ENCODE measurements around the gene FHOD3.
"Not testable (repeated sequence)": the region's sequence is repeated elsewhere in the genome, so short reads cannot be mapped to it uniquely, and the experiment has no call there.

FHOD3 gene

DNA sequence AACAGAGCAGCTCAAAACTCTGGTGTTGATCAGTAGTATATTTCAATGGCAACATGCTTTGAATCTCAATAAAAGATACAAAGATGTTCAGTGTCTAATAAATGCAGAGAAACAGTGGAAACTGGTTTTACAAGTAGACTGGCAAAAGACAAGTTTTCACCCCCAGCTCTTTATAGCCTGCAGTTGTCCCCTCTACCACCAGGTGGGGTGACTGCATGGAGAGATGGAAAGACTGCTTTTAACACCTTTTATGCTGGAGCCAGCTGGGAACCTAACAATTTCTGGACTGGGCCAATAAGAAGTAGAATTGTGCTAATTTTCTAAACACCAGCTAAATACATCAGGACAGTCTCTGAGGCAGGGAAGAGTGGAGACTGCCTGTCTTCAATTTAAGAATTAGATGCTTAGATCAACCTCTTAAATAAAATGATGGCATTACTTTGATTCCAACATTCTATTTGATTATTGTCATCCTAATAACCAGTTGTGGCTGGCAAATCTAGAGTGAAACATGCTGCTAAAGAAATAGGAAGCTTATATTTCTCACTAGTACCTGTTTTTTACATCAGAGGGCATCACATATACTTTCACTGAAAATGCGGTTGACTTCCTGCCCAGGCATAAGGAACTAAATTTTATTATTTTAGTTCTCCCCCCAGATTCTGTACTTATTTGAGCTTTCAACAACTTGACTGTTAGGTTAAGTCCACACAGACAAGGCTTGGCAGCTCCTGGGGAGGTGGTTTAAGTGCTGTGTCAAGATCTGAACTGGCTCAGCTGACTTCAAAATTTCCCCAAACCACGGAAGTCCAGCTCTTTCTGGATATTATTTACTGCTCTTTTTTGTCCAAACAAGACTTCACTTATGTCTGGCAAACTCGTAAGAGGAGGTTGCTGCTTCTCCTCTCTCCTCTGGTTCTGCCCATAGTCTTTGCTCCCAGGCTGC, 390.8 kb downstream of the FHOD3 start:
- peak; percentile 50 for DNase-seq

DNA sequence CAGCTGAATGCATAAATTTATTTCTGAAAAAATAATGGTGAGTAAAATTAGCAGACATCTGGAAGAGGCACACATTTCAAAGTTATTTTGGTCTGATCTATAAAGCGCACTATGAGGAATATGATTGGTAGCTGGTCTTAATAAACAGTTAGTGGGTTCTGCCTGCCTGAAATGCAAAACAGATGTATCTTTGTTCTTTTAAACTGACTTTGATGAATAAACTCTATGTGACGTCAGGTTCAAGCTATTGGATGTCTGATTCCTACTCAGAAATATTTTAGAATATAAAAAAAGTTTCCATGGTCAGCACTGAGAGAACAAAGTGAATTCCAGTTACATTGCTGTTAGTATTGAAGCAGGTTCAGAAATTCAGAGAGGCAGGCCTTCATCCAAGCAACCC, 394.9 kb downstream of the FHOD3 start:
- no peak for DNase-seq

DNA sequence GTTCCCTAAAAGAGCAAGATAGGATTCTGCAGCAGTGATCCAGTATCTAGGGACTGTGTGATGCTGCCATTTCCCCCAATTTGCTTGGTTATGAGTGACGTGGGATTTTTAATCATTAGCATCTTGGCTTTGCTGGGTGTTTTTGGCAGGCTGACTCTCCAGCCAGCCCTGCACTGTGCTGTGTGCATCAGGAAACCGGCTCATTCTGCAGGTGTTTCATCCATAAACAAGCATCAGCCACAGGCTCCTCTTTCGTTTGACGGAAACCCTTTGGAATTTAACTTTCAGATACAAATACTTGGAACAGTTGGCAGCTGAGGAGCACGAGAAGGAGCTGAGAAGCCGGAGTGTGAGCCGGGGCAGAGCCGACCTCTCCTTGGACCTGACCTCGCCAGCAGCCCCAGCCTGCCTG, 395.4 kb downstream of the FHOD3 start:
- DNase-seq = no peak

DNA sequence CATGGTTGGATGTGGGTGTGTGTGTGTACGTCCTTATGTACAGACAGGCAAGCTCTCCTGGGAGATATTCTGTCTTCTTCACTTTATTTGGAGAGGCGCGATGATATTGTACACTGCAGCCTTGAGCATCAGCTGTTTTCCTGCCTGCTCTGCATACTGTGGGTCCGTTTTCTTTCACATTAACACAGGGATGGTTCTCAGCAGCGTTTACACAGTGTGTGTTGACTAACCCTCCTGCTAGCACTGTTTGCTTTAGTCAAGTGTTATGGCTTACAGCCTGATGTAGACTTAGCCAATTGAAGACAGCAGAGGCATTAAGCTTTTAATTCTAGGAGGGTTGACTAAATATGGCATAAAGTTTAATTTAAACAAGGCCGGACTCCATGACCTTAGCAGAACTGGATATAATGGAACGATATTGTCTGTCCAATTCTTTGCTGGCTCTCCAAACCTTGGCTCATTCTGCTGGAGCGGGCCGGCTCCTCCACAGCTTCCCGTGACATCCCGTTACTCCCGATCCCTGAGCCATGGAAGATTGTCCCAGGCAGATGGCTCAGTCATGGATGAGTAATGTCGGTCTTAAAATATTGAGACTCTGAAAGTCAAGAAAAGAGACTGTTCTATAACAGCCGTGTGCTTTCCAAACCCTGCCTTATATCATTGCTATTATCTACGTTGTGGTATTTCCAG, 396.6 kb downstream of the FHOD3 start:
- DNase-seq = peak; percentile 97

- no peak for DNase-seq
Measured at GRCh38 chr18:36695806-36696205, 398.3 kb downstream of the FHOD3 start.

DNA sequence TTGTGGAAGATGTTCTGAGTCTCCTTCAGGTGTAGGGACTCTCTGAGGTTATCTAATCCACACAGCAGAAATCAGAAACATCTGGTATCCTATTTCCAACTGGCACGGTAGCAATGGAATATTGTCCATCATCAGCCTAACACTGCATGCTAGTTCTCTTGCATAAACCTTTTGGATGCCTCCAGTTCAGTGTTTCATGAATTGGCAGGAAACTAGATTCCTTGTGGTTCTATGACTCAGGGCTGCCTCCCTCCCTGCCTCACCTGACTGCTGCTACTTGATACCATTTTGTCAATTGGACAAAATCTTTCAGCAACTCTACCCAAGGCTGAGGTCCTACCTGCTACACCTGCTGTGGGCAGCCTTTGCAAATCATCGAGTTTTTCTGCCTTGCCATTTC, 400.4 kb downstream of the FHOD3 start:
- no peak for DNase-seq

DNA sequence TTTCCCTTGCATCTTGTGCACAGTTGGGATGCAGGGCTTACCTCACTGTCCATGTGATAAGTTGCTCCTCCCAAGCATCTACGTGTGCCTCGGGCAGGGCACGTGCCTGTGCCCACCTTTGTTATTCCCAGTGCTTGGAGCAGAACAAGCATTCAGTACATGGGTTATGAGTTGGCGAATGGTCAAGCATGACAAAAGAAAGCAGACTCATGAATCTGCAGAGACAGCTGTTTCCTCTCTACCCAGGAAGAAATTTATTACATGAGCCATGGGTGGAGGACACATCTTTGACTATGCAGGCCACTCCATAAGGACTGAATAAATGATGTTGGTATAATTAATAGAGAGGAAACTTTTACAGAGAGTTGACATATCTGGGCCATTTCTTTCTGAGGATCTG, 403.4 kb downstream of the FHOD3 start:
- no peak for DNase-seq

DNA sequence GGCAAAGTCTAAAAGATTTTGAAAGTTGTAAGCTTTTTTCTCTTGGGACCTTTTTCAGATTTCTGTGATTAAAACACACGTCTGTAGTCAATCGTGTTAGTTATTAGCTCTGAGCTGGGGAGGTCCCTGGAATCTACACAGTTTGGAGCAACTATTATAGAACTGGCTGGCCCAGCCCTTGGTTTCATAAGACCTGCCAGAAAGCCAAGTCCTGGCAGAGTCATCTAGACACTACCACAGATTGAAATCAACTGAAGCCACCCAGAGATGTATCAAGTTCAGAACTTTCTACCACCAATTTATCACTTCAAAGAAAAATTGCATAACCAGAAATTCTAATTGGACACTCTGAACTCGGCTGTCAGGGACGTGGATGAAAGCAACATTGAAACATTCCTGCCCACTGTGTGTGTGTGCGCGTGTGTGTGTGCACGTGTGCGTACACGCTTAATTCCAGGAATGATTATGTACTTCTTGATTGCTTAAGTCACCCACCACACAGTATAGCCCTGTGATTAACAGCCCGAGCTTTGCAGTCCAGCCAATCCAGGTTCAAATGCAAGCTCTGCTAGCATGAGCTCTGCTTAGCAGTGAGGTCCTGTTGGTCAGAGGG, 405.0 kb downstream of the FHOD3 start:
- no peak for DNase-seq

DNA sequence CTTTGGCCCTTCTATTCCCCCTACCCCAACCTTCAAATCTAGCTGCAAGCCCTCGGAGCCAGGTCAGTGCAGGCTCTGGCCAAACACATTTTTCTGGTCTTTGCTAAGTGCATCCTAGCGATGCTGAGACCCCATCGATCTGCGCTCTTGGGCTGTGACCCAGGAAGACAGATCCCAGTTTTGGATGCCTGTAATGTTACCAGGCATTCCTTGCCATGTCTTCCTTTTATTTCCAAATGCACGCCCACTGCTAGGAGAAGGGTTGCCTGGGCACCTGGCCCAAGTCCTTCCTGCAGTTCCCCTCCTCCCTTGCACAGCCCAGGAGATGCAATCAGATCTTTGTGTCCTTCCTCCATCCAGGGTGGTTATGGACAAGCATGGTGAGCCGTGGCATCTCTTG, 406.6 kb downstream of the FHOD3 start:
- DNase-seq = no peak

DNA sequence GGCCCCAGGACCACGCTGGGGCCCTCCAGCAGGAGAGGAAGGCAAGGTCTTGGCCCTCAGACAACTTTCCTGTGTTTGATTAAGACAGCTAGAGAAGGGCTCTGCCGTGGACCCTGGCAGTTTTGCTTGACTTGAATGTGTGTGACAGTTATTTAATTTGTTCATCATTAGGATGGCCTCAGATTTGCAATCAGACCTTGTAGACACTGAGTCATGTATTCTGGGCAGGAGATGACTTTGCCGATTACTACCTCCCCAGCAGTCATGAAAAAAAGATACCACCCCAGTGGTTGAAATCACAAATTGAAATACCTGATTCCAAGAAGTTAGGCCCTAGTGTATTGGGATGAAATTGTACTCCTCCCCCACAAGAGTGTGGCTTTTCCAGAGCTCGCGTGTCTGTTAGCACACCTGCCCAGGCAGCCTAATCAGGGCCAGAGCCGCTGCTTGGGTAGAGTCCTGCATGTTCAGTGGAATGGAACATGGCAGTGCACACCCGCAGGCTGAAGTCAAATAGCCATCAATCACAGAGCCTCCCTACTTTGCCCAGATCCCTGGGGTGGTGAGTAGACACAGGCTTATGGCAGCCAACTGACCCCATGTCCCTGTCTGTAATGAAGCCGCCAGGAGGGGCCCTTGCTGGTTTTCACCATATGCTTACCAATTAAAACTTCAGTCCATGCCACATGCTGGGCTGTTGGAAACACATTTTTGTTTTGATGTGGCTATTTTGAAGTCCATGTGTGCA, 408.8 kb downstream of the FHOD3 start:
- no peak for DNase-seq

- no peak for DNase-seq
Measured at GRCh38 chr18:36708366-36708765, 410.9 kb downstream of the FHOD3 start.

DNA sequence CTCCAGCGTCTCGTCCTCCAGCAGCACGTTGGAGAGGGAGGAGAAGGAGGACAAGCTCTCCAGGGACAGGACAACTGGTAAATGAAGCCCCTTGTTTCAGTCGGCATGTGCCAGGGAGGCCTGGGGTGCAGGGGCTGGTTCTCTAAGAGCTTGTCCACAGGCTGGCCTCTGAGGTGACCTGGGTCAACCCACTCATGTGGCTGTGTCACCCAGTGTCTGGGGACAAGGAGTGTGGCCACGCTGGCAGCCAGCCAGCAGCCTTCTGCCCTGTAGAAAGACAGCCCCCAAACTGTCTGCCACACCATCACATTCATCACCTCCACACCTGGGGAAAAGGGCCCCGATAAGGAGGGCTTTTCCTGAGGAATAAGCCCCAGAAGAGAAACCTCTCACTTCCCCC, 411.8 kb downstream of the FHOD3 start:
- DNase-seq = no peak

- DNase-seq = no peak
Measured at GRCh38 chr18:36711014-36711725, 413.7 kb downstream of the FHOD3 start.

GRCh38 chr18:36711813-36712444, 414.4 kb downstream of the FHOD3 start:
- no peak for DNase-seq

- no peak for DNase-seq
Measured at GRCh38 chr18:36714476-36714875, 417.0 kb downstream of the FHOD3 start.

- DNase-seq = no peak
Measured at GRCh38 chr18:36717422-36718110, 420.1 kb downstream of the FHOD3 start.

DNA sequence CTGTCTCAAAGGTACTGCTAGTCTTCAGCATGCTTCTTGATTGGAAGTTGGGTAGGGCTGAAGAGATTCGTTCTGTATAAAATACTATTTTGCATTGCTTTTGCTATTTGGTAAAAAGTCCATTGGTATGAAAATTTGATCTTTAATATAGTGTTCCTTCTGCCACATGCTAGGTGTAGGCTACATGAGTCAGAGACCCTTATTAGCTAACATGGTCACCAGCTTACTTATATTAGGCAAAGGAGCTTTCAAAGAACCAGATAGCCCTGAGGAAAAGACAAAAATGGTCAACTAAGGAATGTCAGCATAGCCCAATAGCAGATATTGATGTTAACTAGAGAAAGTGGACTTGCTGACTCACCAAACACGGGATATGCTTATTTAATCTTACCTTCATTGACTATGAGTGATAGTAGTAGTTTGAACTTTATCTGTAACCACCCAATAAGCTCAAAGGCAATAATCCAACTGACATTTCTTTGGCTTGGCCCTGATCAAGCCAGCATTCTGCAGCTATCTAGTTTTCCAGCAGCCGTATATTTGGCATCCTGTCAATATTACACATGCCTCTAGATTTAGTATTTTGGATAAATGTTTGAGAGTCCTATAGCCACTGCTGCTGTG, 421.3 kb downstream of the FHOD3 start:
- DNase-seq = no peak

GRCh38 chr18:36719630-36720029, 422.1 kb downstream of the FHOD3 start:
- DNase-seq = no peak

DNA sequence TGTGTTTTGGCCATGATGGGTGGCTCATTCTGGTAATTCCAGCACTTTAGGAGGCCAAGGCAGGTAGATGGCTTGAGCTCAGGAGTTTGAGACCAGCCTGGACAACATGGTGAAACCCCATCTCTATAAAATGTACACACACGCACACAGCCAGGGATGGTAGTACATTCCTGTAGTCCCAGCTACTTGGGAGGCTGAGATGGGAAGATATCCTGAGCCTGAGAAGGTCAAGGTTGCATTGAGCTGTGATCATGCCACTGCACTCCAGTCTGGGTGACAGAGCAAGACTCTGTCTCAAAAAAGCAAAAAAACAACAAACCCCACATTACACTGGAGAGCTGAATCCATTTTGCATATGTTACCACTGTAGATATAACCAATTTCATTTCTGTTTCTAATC, 423.8 kb downstream of the FHOD3 start:
- not testable (repeated sequence) for DNase-seq

GRCh38 chr18:36724169-36724568, 426.7 kb downstream of the FHOD3 start:
- DNase-seq = no peak

GRCh38 chr18:36724591-36725001, 427.1 kb downstream of the FHOD3 start:
- no peak for DNase-seq
